ENCODE measurements around the gene OXGR1.

OXGR1 gene

GRCh38 chr13:96967248-96967745, 27.0 kb downstream of the OXGR1 start:
- H3K36me3 ChIP-seq (replicated peaks; ENCODE audit: insufficient read depth, low read length): no peaks in the 10 kb centered on the region
- no peak for TF ChIP-seq EZH2 (optimal IDR thresholded peaks at IDR 0.05; ENCODE audit: low read depth, low read length)
- TF ChIP-seq, protein P1, sequence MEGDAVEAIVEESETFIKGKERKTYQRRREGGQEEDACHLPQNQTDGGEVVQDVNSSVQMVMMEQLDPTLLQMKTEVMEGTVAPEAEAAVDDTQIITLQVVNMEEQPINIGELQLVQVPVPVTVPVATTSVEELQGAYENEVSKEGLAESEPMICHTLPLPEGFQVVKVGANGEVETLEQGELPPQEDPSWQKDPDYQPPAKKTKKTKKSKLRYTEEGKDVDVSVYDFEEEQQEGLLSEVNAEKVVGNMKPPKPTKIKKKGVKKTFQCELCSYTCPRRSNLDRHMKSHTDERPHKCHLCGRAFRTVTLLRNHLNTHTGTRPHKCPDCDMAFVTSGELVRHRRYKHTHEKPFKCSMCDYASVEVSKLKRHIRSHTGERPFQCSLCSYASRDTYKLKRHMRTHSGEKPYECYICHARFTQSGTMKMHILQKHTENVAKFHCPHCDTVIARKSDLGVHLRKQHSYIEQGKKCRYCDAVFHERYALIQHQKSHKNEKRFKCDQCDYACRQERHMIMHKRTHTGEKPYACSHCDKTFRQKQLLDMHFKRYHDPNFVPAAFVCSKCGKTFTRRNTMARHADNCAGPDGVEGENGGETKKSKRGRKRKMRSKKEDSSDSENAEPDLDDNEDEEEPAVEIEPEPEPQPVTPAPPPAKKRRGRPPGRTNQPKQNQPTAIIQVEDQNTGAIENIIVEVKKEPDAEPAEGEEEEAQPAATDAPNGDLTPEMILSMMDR (IDR thresholded peaks at IDR 0.05; ENCODE audit: low read length): peak; percentile 36
- no peaks in the 10 kb centered on the region for H3K9me3 ChIP-seq (replicated peaks; ENCODE audit: insufficient read depth, low read length)
- H3K9ac ChIP-seq (ENCODE audit: low read length): no peak overlapping the region
- H3F3A ChIP-seq (ENCODE audit: insufficient read depth, low read length): no peaks in the 10 kb centered on the region
- H3K4me3 ChIP-seq (ENCODE audit: low read length): peak overlapping the region; percentile 44
- H3K4me1 ChIP-seq (ENCODE audit: low read length): no peaks in the 10 kb centered on the region
- H3K9me2 ChIP-seq (replicated peaks; ENCODE audit: insufficient read depth, low read length): no peaks in the 10 kb centered on the region
- H3K27ac ChIP-seq (ENCODE audit: low read length): no peak overlapping the region
- no peaks in the 10 kb centered on the region for H4K20me1 ChIP-seq (ENCODE audit: insufficient read depth, low read length)
- H3K79me2 ChIP-seq (ENCODE audit: low read length): no peaks in the 10 kb centered on the region
- peak overlapping the region; percentile 61 for H3K4me2 ChIP-seq (ENCODE audit: low read depth, low read length)
- H2AFZ ChIP-seq (ENCODE audit: low read length): peak overlapping the region; percentile 51
- H3K27me3 ChIP-seq (replicated peaks; ENCODE audit: insufficient read depth, low read length): no peaks in the 10 kb centered on the region
- peak; percentile 63 for DNase-seq

DNA sequence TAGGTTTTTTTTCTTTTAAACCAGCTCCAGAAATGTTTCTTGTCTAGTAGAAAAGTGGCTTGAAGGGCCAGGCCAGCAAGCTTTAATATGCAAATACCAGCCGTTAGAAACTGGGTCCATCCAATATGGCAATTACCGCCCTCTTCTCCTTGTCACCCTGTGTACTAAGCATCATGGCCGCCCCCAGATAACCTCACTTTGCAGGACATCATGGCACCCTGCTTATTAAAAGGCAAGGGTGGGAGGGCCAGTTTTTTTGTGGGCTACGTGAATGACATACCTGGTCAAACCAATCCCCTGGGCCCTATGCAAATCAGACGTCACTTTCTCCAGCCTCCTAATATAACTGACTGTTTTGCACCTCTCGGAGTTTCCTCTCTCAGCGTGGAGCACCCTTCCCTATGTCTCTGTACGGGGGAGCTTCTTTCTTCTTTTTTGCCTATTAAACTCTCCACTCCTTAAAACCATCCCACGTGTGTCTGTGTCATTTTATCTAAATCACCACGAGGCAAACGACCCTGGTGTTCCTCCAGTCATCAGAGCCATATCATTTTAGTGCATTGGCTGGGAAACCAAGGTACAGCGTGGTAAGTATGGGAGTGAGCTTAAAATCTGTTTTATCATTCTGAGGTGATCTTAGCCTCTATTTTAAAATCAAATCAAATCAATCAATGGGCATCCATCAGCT, 27.7 kb downstream of the OXGR1 start:
- H2AFZ ChIP-seq (ENCODE audit: low read length): peak overlapping the region; percentile 38
- H3K4me2 ChIP-seq (ENCODE audit: low read depth, low read length): peak overlapping the region; percentile 61
- H3K9ac ChIP-seq (ENCODE audit: low read length): no peak overlapping the region
- H3F3A ChIP-seq (ENCODE audit: insufficient read depth, low read length): no peaks in the 10 kb centered on the region
- no peaks in the 10 kb centered on the region for H3K79me2 ChIP-seq (ENCODE audit: low read length)
- no peaks in the 10 kb centered on the region for H3K9me2 ChIP-seq (replicated peaks; ENCODE audit: insufficient read depth, low read length)
- DNase-seq: no peak
- H3K27me3 ChIP-seq (replicated peaks; ENCODE audit: insufficient read depth, low read length): no peaks in the 10 kb centered on the region
- H3K4me1 ChIP-seq (ENCODE audit: low read length): no peaks in the 10 kb centered on the region
- no peak overlapping the region for H3K27ac ChIP-seq (ENCODE audit: low read length)
- TF ChIP-seq EZH2 (optimal IDR thresholded peaks at IDR 0.05; ENCODE audit: low read depth, low read length) (no peak), EZH2phosphoT487 (IDR thresholded peaks at IDR 0.05; ENCODE audit: low read length) (no peak)
- TF ChIP-seq, protein P1 (IDR thresholded peaks at IDR 0.05; ENCODE audit: low read length): no peak
- H3K9me3 ChIP-seq (replicated peaks; ENCODE audit: insufficient read depth, low read length): no peaks in the 10 kb centered on the region
- H4K20me1 ChIP-seq (ENCODE audit: insufficient read depth, low read length): no peaks in the 10 kb centered on the region
- H3K4me3 ChIP-seq (ENCODE audit: low read length): peak overlapping the region; percentile 44; the same call in 1 of the 2 replicates
- no peaks in the 10 kb centered on the region for H3K36me3 ChIP-seq (replicated peaks; ENCODE audit: insufficient read depth, low read length)

DNA sequence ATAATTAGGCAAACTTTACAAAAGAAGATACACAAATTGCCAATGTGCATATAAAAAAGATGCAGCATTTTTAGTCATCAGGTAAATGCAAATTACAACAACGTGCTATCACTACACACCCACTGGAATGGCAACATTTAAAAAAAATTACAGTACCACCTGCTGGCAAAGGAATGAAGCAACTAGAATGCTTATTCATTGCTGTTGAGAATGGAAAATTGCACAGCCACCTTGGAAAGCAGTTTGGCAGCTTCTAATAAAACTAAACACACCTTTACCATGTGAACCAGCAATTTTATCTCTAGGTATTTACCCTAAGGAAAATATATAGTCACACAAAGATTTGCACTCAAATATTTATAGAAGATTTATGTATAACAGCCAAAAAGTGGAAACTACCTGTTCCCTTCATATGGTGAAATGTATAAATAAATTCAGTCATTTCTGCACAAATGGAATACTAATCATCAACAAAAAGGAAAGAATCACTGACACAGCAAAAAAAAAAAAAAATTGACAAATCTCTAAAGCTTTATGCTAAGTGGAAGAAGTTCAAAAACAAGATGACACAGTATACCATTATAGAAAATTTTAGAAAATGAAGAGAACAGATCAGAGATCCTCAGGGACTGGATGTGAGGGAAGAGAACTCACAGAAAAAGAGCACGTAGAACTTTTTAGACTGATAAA, 30.3 kb downstream of the OXGR1 start:
- H3F3A ChIP-seq (ENCODE audit: insufficient read depth, low read length): no peaks in the 10 kb centered on the region
- no peak overlapping the region for H2AFZ ChIP-seq (ENCODE audit: low read length)
- H3K27ac ChIP-seq (ENCODE audit: low read length): no peak overlapping the region
- H3K4me2 ChIP-seq (ENCODE audit: low read depth, low read length): no peak overlapping the region
- H4K20me1 ChIP-seq (ENCODE audit: insufficient read depth, low read length): no peaks in the 10 kb centered on the region
- no peak for TF ChIP-seq EZH2 (optimal IDR thresholded peaks at IDR 0.05; ENCODE audit: low read depth, low read length)
- no peak for TF ChIP-seq EZH2phosphoT487 (IDR thresholded peaks at IDR 0.05; ENCODE audit: low read length)
- TF ChIP-seq, protein P1 (IDR thresholded peaks at IDR 0.05; ENCODE audit: low read length): peak; percentile 44
- no peaks in the 10 kb centered on the region for H3K27me3 ChIP-seq (replicated peaks; ENCODE audit: insufficient read depth, low read length)
- H3K9me3 ChIP-seq (replicated peaks; ENCODE audit: insufficient read depth, low read length): no peaks in the 10 kb centered on the region
- H3K36me3 ChIP-seq (replicated peaks; ENCODE audit: insufficient read depth, low read length): no peaks in the 10 kb centered on the region
- peak; percentile 32 for DNase-seq
- H3K9me2 ChIP-seq (replicated peaks; ENCODE audit: insufficient read depth, low read length): no peaks in the 10 kb centered on the region
- no peaks in the 10 kb centered on the region for H3K4me1 ChIP-seq (ENCODE audit: low read length)
- no peaks in the 10 kb centered on the region for H3K79me2 ChIP-seq (ENCODE audit: low read length)
- H3K4me3 ChIP-seq (ENCODE audit: low read length): no peak overlapping the region
- H3K9ac ChIP-seq (ENCODE audit: low read length): no peak overlapping the region

Data from MM.1S (cell line).